GM23338 (cell line): ENCODE data around the gene LIPJ. TPM values are rescaled to one million over a fixed set of nuclear protein-coding genes. Genes with fewer than 3 reads are reported as not detected.

ENCODE experiments used
- ATAC-seq: fragments of 200-7000 bp; cut with Tn5 transposase; 3 replicates; pipeline ENCODE4 v1.9.1; 2020
- DNase-seq: peaks from one replicate; pipeline ENCODE4 v3.0.0-alpha.2; 2015; ENCODE audit warnings: low spot score
- H2AFZ ChIP-seq: fragments of 200-600 bp; sonication (generic); 2 replicates; pipeline ENCODE4 v1.8.0; 2016; ENCODE audit warnings: antibody characterized with exemption, mild to moderate bottlenecking, moderate library complexity
- H3F3A ChIP-seq: fragments of 200-600 bp; sonication (generic); replicated peaks from 2 replicates; pipeline ENCODE4 v1.8.0; 2017; ENCODE audit warnings: antibody characterized with exemption, mixed run types, low read depth
- H3K27ac ChIP-seq: fragments of 200-600 bp; sonication (generic); 2 replicates; pipeline ENCODE4 v1.6.1; 2016; ENCODE audit warnings: low read depth
- H3K27me3 ChIP-seq: fragments of 200-600 bp; sonication (generic); 2 replicates; pipeline ENCODE4 v1.8.0; 2016; ENCODE audit warnings: mild to moderate bottlenecking, mixed run types, moderate library complexity; ENCODE audit not compliant: insufficient read depth
- H3K36me3 ChIP-seq: fragments of 200-600 bp; sonication (generic); 2 replicates; pipeline ENCODE4 v1.8.0; 2016; ENCODE audit warnings: mild to moderate bottlenecking; ENCODE audit not compliant: insufficient read depth
- H3K4me1 ChIP-seq: fragments of 200-600 bp; sonication (generic); 2 replicates; pipeline ENCODE4 v1.8.0; 2016; ENCODE audit warnings: mild to moderate bottlenecking, moderate library complexity; ENCODE audit not compliant: insufficient read depth
- H3K4me2 ChIP-seq: fragments of 200-600 bp; sonication (generic); 2 replicates; pipeline ENCODE4 v1.7.1; 2017; ENCODE audit warnings: mixed run types
- H3K4me3 ChIP-seq: fragments of 200-600 bp; sonication (generic); 2 replicates; pipeline ENCODE4 v1.6.1; 2016; ENCODE audit warnings: mixed run types
- H3K79me2 ChIP-seq: fragments of 200-600 bp; sonication (generic); replicated peaks from 2 replicates; pipeline ENCODE4 v1.8.0; 2017; ENCODE audit warnings: mild to moderate bottlenecking; ENCODE audit not compliant: insufficient read depth
- H3K9me2 ChIP-seq: fragments of 200-600 bp; sonication (generic); 2 replicates; pipeline ENCODE4 v1.8.0; 2017; ENCODE audit not compliant: insufficient read depth
- H4K20me1 ChIP-seq: fragments of 200-600 bp; sonication (generic); replicated peaks from 2 replicates; pipeline ENCODE4 v1.8.0; 2017; ENCODE audit warnings: mild to moderate bottlenecking; ENCODE audit not compliant: insufficient read depth
- H3K27ac Mint-ChIP-seq: 2 replicates; pipeline ENCODE4 v1.8.0; 2020; ENCODE audit warnings: inconsistent platforms, mild to moderate bottlenecking, moderate library complexity, mixed read lengths
- H3K27me3 Mint-ChIP-seq: 3 replicates; pipeline ENCODE4 v1.8.0; 2022; ENCODE audit warnings: low read depth, mild to moderate bottlenecking, moderate library complexity, mixed read lengths, inconsistent platforms; ENCODE audit not compliant: insufficient read depth, poor library complexity
- H3K36me3 Mint-ChIP-seq: 3 replicates; pipeline ENCODE4 v1.8.0; 2021; ENCODE audit warnings: low read depth, mild to moderate bottlenecking, inconsistent platforms, moderate library complexity, mixed read lengths
- H3K4me1 Mint-ChIP-seq: 3 replicates; pipeline ENCODE4 v1.8.0; 2020; ENCODE audit warnings: mild to moderate bottlenecking, inconsistent platforms, mixed read lengths
- H3K4me3 Mint-ChIP-seq: 3 replicates; pipeline ENCODE4 v1.8.0; 2021; ENCODE audit warnings: moderate library complexity, mild to moderate bottlenecking, inconsistent platforms, mixed read lengths
- H3K9me3 Mint-ChIP-seq: 3 replicates; pipeline ENCODE4 v1.8.0; 2020; ENCODE audit warnings: moderate library complexity, mild to moderate bottlenecking, inconsistent platforms, mixed read lengths
- CREB1 ChIP-seq: fragments of 250-450 bp; sonication (Bioruptor Pico); IDR thresholded peaks from 2 replicates; pipeline ENCODE4 v1.5.0; 2020; ENCODE audit warnings: low read depth, mild to moderate bottlenecking, moderate library complexity
- CTCF ChIP-seq, 2 experiments: fragments of 200-600 bp in 1 of 2; sonication (generic) in 1 of 2; conservative IDR thresholded peaks; 2 replicates each; pipeline versions ENCODE4 v1.5.1 to v1.6.1; 2016 to 2017; ENCODE audit warnings: antibody characterized with exemption in 2 of 2, low read depth in 2 of 2, mild to moderate bottlenecking in 2 of 2, moderate library complexity in 1 of 2
- ETS1 ChIP-seq: IDR thresholded peaks from 2 replicates; pipeline ENCODE4 v1.6.1; 2016; ENCODE audit warnings: antibody characterized with exemption
- EZH2 ChIP-seq: fragments of 200-600 bp; sonication (generic); IDR thresholded peaks from one replicate; pipeline ENCODE4 v1.8.0; 2017; ENCODE audit warnings: antibody characterized with exemption, mild to moderate bottlenecking, low read depth; ENCODE audit not compliant: unreplicated experiment
- EZH2phosphoT487 ChIP-seq: fragments of 200-600 bp; sonication (generic); IDR thresholded peaks from one replicate; pipeline ENCODE4 v1.8.1; 2018; ENCODE audit warnings: antibody characterized with exemption; ENCODE audit not compliant: unreplicated experiment
- JUNB ChIP-seq: IDR thresholded peaks from one replicate; pipeline ENCODE4 v1.6.1; 2016; ENCODE audit warnings: antibody characterized with exemption; ENCODE audit not compliant: unreplicated experiment
- NANOG ChIP-seq: IDR thresholded peaks from 2 replicates; pipeline ENCODE4 v1.6.1; 2016; ENCODE audit warnings: antibody characterized with exemption, borderline replicate concordance
- POLR2AphosphoS5 ChIP-seq: IDR thresholded peaks from 2 replicates; pipeline ENCODE4 v1.6.1; 2016; ENCODE audit warnings: antibody characterized with exemption, low read depth
- STAT1 ChIP-seq: IDR thresholded peaks from one replicate; pipeline ENCODE4 v1.6.1; 2016; ENCODE audit warnings: antibody characterized with exemption; ENCODE audit not compliant: unreplicated experiment
- ZNF114 ChIP-seq: fragments of 250-450 bp; sonication (Bioruptor Pico); IDR thresholded peaks from 2 replicates; pipeline ENCODE4 v1.5.0; 2020; ENCODE audit warnings: mild to moderate bottlenecking, moderate library complexity
- ZNF331 ChIP-seq: fragments of 250-450 bp; sonication (Bioruptor Pico); IDR thresholded peaks from 2 replicates; pipeline ENCODE4 v1.5.0; 2020; ENCODE audit warnings: low read depth, mild to moderate bottlenecking, moderate library complexity
- polyA plus RNA-seq: library from polyadenylated mRNA; unstranded; fragments of >200 nt; fragmentation: Nextera tagmentation; extraction: Ambion mirVana; gene quantifications from 2 replicates; pipeline ENCODE4 v1.2.1, GENCODE V29; 2016
- total RNA-seq: library from RNA; depleted of rRNA; stranded (reverse); fragments of >200 nt; shearing (Covaris generic); gene quantifications from 2 replicates; pipeline ENCODE4 v1.2.3, GENCODE V29; 2014

The LIPJ gene
- total and polyA plus RNA-seq, 2 experiments from 2014 or later, result 0.14 TPM; not detected in 1

- TF ChIP-seq ZNF114 (CRISPR knock-in tag) (no peak), EZH2phosphoT487 (no peak), CTCF (conservative IDR thresholded peaks at IDR 0.05; ENCODE audit: low read depth in 2 of 2) (no peak), CREB1 (no peak), NANOG (no peak), STAT1 (no peak), ZNF331 (CRISPR knock-in tag) (no peak), EZH2 (no peak)
Observed at GRCh38 chr10:88592381-88592780, 5.8 kb downstream of the LIPJ start (continued).

GRCh38 chr10:88592906-88593305 is 6.3 kb downstream of the LIPJ start:
- H3K79me2 ChIP-seq, result no peaks in the 10 kb centered on the region
- H4K20me1 ChIP-seq, result no peaks in the 10 kb centered on the region
- H3K9me3 Mint-ChIP-seq, result no peaks in the 10 kb centered on the region
- DNase-seq (no peak), ATAC-seq (no peak)
- no peaks in the 10 kb centered on the region for H3K27me3 ChIP-seq
- H3K36me3 ChIP-seq, result no peaks in the 10 kb centered on the region
- H3K27me3 Mint-ChIP-seq, result no peaks in the 10 kb centered on the region
- no peaks in the 10 kb centered on the region for H3K4me1 Mint-ChIP-seq
- H3K4me1 ChIP-seq, result no peaks in the 10 kb centered on the region; the same call in 1 of the 2 replicates
- no peak overlapping the region for H3K27ac ChIP-seq
- H3K4me3 ChIP-seq, result no peak overlapping the region
- H3F3A ChIP-seq, result no peaks in the 10 kb centered on the region
- H3K27ac Mint-ChIP-seq, result no peak overlapping the region
- no peaks in the 10 kb centered on the region for H3K36me3 Mint-ChIP-seq
- no peak for TF ChIP-seq ZNF331 (CRISPR knock-in tag)
- no peak overlapping the region for H2AFZ ChIP-seq
- no peak overlapping the region for H3K4me2 ChIP-seq
- H3K4me3 Mint-ChIP-seq, result no peak overlapping the region
- H3K9me2 ChIP-seq, result no peaks in the 10 kb centered on the region

GRCh38 chr10:88594482-88594881 is 7.9 kb downstream of the LIPJ start:
- Histone ChIP-seq H4K20me1 (no peaks in the 10 kb centered on the region), H3K27ac (no peak overlapping the region), H3K27me3 (no peaks in the 10 kb centered on the region), H3K4me2 (no peak overlapping the region), H3K36me3 (no peaks in the 10 kb centered on the region), H3K79me2 (no peaks in the 10 kb centered on the region), H3K9me2 (no peaks in the 10 kb centered on the region), H3K4me3 (no peak overlapping the region), H3F3A (no peaks in the 10 kb centered on the region), H3K4me1 (no peaks in the 10 kb centered on the region; the same call in 1 of the 2 replicates), H2AFZ (no peak overlapping the region)
- H3K36me3 Mint-ChIP-seq, result no peaks in the 10 kb centered on the region
- DNase-seq, result no peak
- no peak overlapping the region for H3K27ac Mint-ChIP-seq
- H3K9me3 Mint-ChIP-seq, result no peaks in the 10 kb centered on the region
- H3K27me3 Mint-ChIP-seq, result no peaks in the 10 kb centered on the region
- no peak for ATAC-seq
- no peak overlapping the region for H3K4me3 Mint-ChIP-seq
- H3K4me1 Mint-ChIP-seq, result no peaks in the 10 kb centered on the region
- no peak for TF ChIP-seq ZNF114 (CRISPR knock-in tag)

GRCh38 chr10:88598055-88598454 is 11.5 kb downstream of the LIPJ start:
- Histone ChIP-seq H4K20me1 (no peaks in the 10 kb centered on the region), H3K4me3 (no peak overlapping the region), H3K27me3 (no peaks in the 10 kb centered on the region), H3K4me2 (no peak overlapping the region), H2AFZ (no peak overlapping the region), H3K27ac (no peak overlapping the region), H3K36me3 (no peaks in the 10 kb centered on the region), H3K4me1 (no peaks in the 10 kb centered on the region), H3K9me2 (no peaks in the 10 kb centered on the region), H3F3A (no peaks in the 10 kb centered on the region), H3K79me2 (no peaks in the 10 kb centered on the region)
- H3K36me3 Mint-ChIP-seq, result no peaks in the 10 kb centered on the region
- no peaks in the 10 kb centered on the region for H3K4me1 Mint-ChIP-seq
- H3K9me3 Mint-ChIP-seq, result peaks cover 6% of the 10 kb centered on the region; the same call in 2 of the 3 replicates
- no peak for DNase-seq
- H3K4me3 Mint-ChIP-seq, result no peak overlapping the region
- H3K27ac Mint-ChIP-seq, result no peak overlapping the region
- H3K27me3 Mint-ChIP-seq, result no peaks in the 10 kb centered on the region
- no peak for ATAC-seq
- TF ChIP-seq ZNF331 (CRISPR knock-in tag) (no peak), ZNF114 (CRISPR knock-in tag) (no peak), JUNB (no peak), POLR2AphosphoS5 (no peak), CTCF (conservative IDR thresholded peaks at IDR 0.05; ENCODE audit: low read depth in 2 of 2) (no peak), STAT1 (no peak), CREB1 (no peak), ETS1 (no peak), EZH2 (no peak)
